ENCODE data around the gene CLEC4E. TPM values are rescaled to one million over a fixed set of nuclear protein-coding genes. Genes with fewer than 3 reads are reported as not detected.
"Not testable (repeated sequence)": the region's sequence is repeated elsewhere in the genome, so short reads cannot be mapped to it uniquely, and the experiment has no call there.

The CLEC4E gene
- total RNA-seq, 2 experiments from 2014 or later: not detected

DNA sequence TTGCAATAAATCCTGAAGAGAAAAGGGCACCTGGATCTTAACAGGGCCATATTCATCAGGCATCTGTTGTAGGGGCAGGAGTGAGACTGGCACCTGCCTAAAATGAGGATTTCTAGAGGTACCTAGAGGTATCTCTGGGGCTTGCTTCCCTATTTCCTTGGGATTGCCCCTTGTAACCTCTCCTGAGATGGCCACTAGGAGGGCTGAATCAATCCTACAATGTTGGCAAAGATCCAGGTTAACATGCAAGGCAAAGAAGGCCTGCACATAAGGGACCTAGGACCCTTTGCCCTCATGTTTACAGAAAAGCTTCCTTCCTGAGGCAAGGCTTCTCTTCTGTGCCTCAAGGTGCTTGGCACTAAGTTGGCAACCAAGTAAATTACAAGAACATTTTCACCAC, 25.8 kb upstream of the CLEC4E start:
- Histone ChIP-seq H3K36me3 (ENCODE audit: insufficient read depth, low read length) (no peaks in the 10 kb centered on the region), H3K27me3 (ENCODE audit: control insufficient read depth in 1 of 2, insufficient read depth in 2 of 2, low read length in 2 of 2) (no peaks in the 10 kb centered on the region), H3K4me1 (ENCODE audit: insufficient read depth, low read length) (no peaks in the 10 kb centered on the region), H3K9me3 (ENCODE audit: control insufficient read depth in 1 of 2, insufficient read depth in 1 of 2, low read length in 2 of 2) (peaks cover 9 to 23% of the 10 kb centered on the region in 2 experiments), H3K4me3 (ENCODE audit: low read length) (no peak overlapping the region), H3K27ac (ENCODE audit: low read depth in 1 of 2, low read length in 2 of 2) (no peak overlapping the region)
- TF ChIP-seq, protein P1, sequence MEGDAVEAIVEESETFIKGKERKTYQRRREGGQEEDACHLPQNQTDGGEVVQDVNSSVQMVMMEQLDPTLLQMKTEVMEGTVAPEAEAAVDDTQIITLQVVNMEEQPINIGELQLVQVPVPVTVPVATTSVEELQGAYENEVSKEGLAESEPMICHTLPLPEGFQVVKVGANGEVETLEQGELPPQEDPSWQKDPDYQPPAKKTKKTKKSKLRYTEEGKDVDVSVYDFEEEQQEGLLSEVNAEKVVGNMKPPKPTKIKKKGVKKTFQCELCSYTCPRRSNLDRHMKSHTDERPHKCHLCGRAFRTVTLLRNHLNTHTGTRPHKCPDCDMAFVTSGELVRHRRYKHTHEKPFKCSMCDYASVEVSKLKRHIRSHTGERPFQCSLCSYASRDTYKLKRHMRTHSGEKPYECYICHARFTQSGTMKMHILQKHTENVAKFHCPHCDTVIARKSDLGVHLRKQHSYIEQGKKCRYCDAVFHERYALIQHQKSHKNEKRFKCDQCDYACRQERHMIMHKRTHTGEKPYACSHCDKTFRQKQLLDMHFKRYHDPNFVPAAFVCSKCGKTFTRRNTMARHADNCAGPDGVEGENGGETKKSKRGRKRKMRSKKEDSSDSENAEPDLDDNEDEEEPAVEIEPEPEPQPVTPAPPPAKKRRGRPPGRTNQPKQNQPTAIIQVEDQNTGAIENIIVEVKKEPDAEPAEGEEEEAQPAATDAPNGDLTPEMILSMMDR (IDR thresholded peaks at IDR 0.05): no peak
- intact Hi-C loops (cut with DNase I, micrococcal nuclease): no loop called here
- peak in 1 of 14 experiments; percentile 20 for DNase-seq
- ChIA-PET CTCF (interaction anchor here (0.6 to 1.3 kb wide), 2 partner anchors 15 to 23 kb away, joined by 3 read pairs; no protein-coding TSS in a partner anchor), POLR2A (no interaction called here)
- no peak for ATAC-seq (ENCODE audit: poor library complexity)
- H3K36me3 Mint-ChIP-seq (ENCODE audit: low read depth): no peaks in the 10 kb centered on the region
- H3K4me1 Mint-ChIP-seq (ENCODE audit: low read depth): no peaks in the 10 kb centered on the region
- H3K9me3 Mint-ChIP-seq: peaks cover 4% of the 10 kb centered on the region
- no peaks in the 10 kb centered on the region for H3K27me3 Mint-ChIP-seq
- no peak overlapping the region for H3K27ac Mint-ChIP-seq
- H3K4me3 Mint-ChIP-seq: no peak overlapping the region

DNA sequence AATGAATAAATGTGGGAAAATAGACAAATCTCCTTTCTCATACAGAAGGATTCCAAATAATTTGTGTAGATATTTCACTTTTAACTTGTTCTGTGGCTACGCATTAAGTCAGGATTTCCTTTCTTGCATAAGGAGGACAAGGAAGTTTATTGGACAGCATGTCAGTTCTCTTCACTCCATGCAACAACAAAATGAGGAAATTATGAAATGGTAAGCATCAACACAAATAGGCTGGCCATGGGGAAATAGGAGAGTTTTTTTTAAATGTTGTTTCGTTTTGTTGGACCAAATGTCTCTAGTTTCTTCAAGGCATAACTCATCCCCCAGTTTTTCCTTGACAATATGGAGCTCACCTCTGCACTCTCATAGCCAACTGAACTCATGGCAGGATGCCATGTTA, 25.3 kb upstream of the CLEC4E start:
- DNase-seq: peak in 1 of 14 experiments; percentile 17
- H3K4me1 Mint-ChIP-seq (ENCODE audit: low read depth); POLR2A ChIA-PET; ATAC-seq (ENCODE audit: poor library complexity); H3K4me3 ChIP-seq (ENCODE audit: low read length); H3K36me3 ChIP-seq (ENCODE audit: insufficient read depth, low read length); H3K27me3 ChIP-seq (ENCODE audit: control insufficient read depth in 1 of 2, insufficient read depth in 2 of 2, low read length in 2 of 2); H3K36me3 Mint-ChIP-seq (ENCODE audit: low read depth); H3K9me3 Mint-ChIP-seq; H3K27ac Mint-ChIP-seq; H3K4me1 ChIP-seq (ENCODE audit: insufficient read depth, low read length); H3K27ac ChIP-seq (ENCODE audit: low read depth in 1 of 2, low read length in 2 of 2); intact Hi-C loops (cut with DNase I, micrococcal nuclease); H3K4me3 Mint-ChIP-seq; H3K27me3 Mint-ChIP-seq: not testable (repeated sequence)
- peaks cover 9 to 23% of the 10 kb centered on the region in 2 experiments for H3K9me3 ChIP-seq (ENCODE audit: control insufficient read depth in 1 of 2, insufficient read depth in 1 of 2, low read length in 2 of 2)
- CTCF ChIA-PET: interaction anchor here (0.6 kb wide), 1 partner anchor 16 kb away, joined by 3 read pairs; no protein-coding TSS in a partner anchor

DNA sequence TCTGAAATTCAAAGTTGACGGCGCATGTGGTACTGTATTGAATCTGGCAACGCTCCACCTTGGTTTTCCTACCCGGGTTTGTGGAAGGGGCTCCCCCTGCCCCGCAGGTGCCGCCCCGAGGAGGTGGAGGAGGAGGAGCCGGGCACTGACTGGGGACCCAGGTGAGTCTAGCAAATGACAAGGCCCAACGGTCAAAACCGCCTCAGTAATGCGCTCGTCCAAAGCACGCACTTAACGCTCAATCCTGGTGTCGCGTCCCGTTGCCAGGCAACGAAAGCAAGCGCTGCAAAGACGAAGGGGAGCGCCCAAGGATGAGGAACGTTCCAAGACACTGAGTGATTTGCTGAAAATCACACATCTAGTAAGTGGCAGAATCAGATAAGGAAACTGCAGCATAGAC, 24.0 kb upstream of the CLEC4E start:
- H3K4me3 ChIP-seq (ENCODE audit: low read length): no peak overlapping the region
- H3K36me3 ChIP-seq (ENCODE audit: insufficient read depth, low read length): no peaks in the 10 kb centered on the region
- CTCF ChIA-PET: no interaction called here
- ATAC-seq (ENCODE audit: poor library complexity) (no peak), DNase-seq (no peak)
- peaks cover 9 to 23% of the 10 kb centered on the region in 2 experiments for H3K9me3 ChIP-seq (ENCODE audit: control insufficient read depth in 1 of 2, insufficient read depth in 1 of 2, low read length in 2 of 2)
- POLR2A ChIA-PET: no interaction called here
- intact Hi-C loops (cut with DNase I, micrococcal nuclease): no loop called here
- H3K27ac ChIP-seq (ENCODE audit: low read depth in 1 of 2, low read length in 2 of 2): no peak overlapping the region
- no peaks in the 10 kb centered on the region for H3K4me1 ChIP-seq (ENCODE audit: insufficient read depth, low read length)
- Mint-ChIP-seq H3K4me3 (no peak overlapping the region), H3K9me3 (peaks cover 7% of the 10 kb centered on the region), H3K4me1 (ENCODE audit: low read depth) (no peaks in the 10 kb centered on the region), H3K36me3 (ENCODE audit: low read depth) (no peaks in the 10 kb centered on the region), H3K27ac (no peak overlapping the region), H3K27me3 (no peaks in the 10 kb centered on the region)
- TF ChIP-seq, protein P1 (IDR thresholded peaks at IDR 0.05): no peak
- H3K27me3 ChIP-seq (ENCODE audit: control insufficient read depth in 1 of 2, insufficient read depth in 2 of 2, low read length in 2 of 2): no peaks in the 10 kb centered on the region

DNA sequence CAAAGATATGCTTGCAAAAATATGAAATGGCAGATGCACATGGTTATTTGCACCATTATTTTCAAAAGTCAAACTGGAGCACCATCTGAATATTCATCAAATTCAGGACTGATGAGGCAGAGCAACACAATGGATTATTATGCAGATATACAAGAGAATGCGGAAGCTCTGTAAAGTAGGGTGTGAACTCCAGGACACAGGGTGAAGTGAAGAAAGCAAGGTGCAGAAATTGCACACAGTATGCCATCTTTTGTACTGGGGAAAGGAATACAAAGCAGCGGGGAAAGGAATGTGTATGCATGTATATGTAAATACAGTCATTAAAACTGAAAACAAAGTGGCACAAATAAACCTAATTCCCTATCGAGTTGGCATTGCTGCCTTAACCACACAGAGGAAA, 22.7 kb upstream of the CLEC4E start:
- H3K27me3 Mint-ChIP-seq: no peaks in the 10 kb centered on the region
- Histone ChIP-seq H3K4me3 (ENCODE audit: low read length) (no peak overlapping the region), H3K36me3 (ENCODE audit: insufficient read depth, low read length) (no peaks in the 10 kb centered on the region), H3K27ac (ENCODE audit: low read depth in 1 of 2, low read length in 2 of 2) (no peak overlapping the region), H3K4me1 (ENCODE audit: insufficient read depth, low read length) (no peaks in the 10 kb centered on the region), H3K27me3 (ENCODE audit: control insufficient read depth in 1 of 2, insufficient read depth in 2 of 2, low read length in 2 of 2) (no peaks in the 10 kb centered on the region), H3K9me3 (ENCODE audit: control insufficient read depth in 1 of 2, insufficient read depth in 1 of 2, low read length in 2 of 2) (peaks cover 9 to 21% of the 10 kb centered on the region in 2 experiments)
- DNase-seq (no peak), ATAC-seq (ENCODE audit: poor library complexity) (no peak)
- peaks cover 7% of the 10 kb centered on the region for H3K9me3 Mint-ChIP-seq
- H3K27ac Mint-ChIP-seq: no peak overlapping the region
- no peaks in the 10 kb centered on the region for H3K4me1 Mint-ChIP-seq (ENCODE audit: low read depth)
- CTCF ChIA-PET: no interaction called here
- intact Hi-C loops (cut with DNase I, micrococcal nuclease): no loop called here
- TF ChIP-seq, protein P1 (IDR thresholded peaks at IDR 0.05): no peak
- POLR2A ChIA-PET: no interaction called here
- H3K36me3 Mint-ChIP-seq (ENCODE audit: low read depth): no peaks in the 10 kb centered on the region
- no peak overlapping the region for H3K4me3 Mint-ChIP-seq

Measured in CD4-positive, alpha-beta T cell (primary cell).